HepG2 (cell line): ENCODE results near the gene NOTUM. TPM values are rescaled to one million over a fixed set of nuclear protein-coding genes. Genes with fewer than 3 reads are reported as not detected.

Experiments used
- ATAC-seq: fragments of 200-7000 bp; cut with Tn5 transposase; 3 replicates; pipeline ENCODE4 v1.9.1; 2020; ENCODE audit warnings: mild to moderate bottlenecking, moderate library complexity
- BruUV-seq: library from RNA; stranded (reverse); fragments of 400-500 nt; replicated peaks from 2 replicates; lab custom pipeline; 2021; lab: Mats Ljungman, UMichigan
- CTCF ChIA-PET: fragments of 300-600 bp; formaldehyde crosslinking; extraction: SDS; loops from one replicate; lab custom pipeline; 2021; ENCODE audit warnings: low total read pairs, inconsistent platforms, low intra/inter-chr PET ratio; lab: Yijun Ruan, JAX
- POLR2A ChIA-PET: fragments of 350-600 bp; sonication (Branson Sonifier 250); formaldehyde crosslinking; loops from one replicate; lab custom pipeline; 2020; ENCODE audit warnings: antibody characterized with exemption, inconsistent platforms; lab: Yijun Ruan, JAX
- DNase-seq: peaks from one replicate; pipeline ENCODE4 v3.0.0-alpha.2; 2015; ENCODE audit warnings: low spot score
- FAIRE-seq: peaks from 3 replicates; lab custom pipeline; 2011; peaks lifted over from hg19 to GRCh38; lab: Jason Lieb, UNC
- H2AFZ ChIP-seq: one replicate; pipeline ENCODE4 v1.6.1; 2011; ENCODE audit warnings: low read length, inconsistent platforms
- H3K27ac ChIP-seq: fragments of 300-600 bp; 3 replicates; pipeline ENCODE4 v1.8.0; 2011; ENCODE audit warnings: mixed run types, mild to moderate bottlenecking, mixed read lengths, low read length, inconsistent platforms; ENCODE audit not compliant: insufficient read depth; ENCODE audit errors: extremely low read length
- H3K27me3 ChIP-seq, 2 experiments: fragments of 200-600 bp in 1 of 2; 2 replicates in 1 of 2; 3 replicates in 1 of 2; pipeline versions ENCODE4 v1.6.0 to v1.8.0; 2011; ENCODE audit warnings: low read length in 2 of 2, mild to moderate bottlenecking in 2 of 2, moderate library complexity in 2 of 2, inconsistent platforms in 1 of 2; ENCODE audit not compliant: insufficient read depth in 2 of 2, control insufficient read depth in 1 of 2
- H3K36me3 ChIP-seq, 2 experiments: fragments of 200-600 bp in 1 of 2; replicated peaks in 1 of 2; 2 replicates in 1 of 2; 3 replicates in 1 of 2; pipeline versions ENCODE4 v1.5.1 to v1.8.0; 2011; ENCODE audit warnings: low read length in 2 of 2, inconsistent platforms in 1 of 2; ENCODE audit not compliant: insufficient read depth in 2 of 2, control insufficient read depth in 1 of 2
- H3K4me1 ChIP-seq: 2 replicates; pipeline ENCODE4 v1.5.1; 2012; ENCODE audit warnings: low read length, inconsistent platforms; ENCODE audit not compliant: insufficient read depth
- H3K4me2 ChIP-seq: 2 replicates; pipeline ENCODE4 v1.6.0; 2011; ENCODE audit warnings: low read depth, low read length, inconsistent platforms
- H3K4me3 ChIP-seq, 3 experiments: fragments of 200-600 bp in 1 of 3; sonication (generic), shearing (Covaris generic) in 1 of 3; replicated peaks in 1 of 3; 2 replicates each; pipeline ENCODE4 v1.5.1; 2011 to 2016; ENCODE audit warnings: low read length in 3 of 3, inconsistent platforms in 2 of 3, low read depth in 2 of 3, mild to moderate bottlenecking in 2 of 3, control low read depth in 1 of 3, mixed read lengths in 1 of 3; ENCODE audit not compliant: insufficient read depth in 1 of 3
- H3K79me2 ChIP-seq: one replicate; pipeline ENCODE4 v1.6.1; 2011; ENCODE audit warnings: low read length, inconsistent platforms; ENCODE audit not compliant: insufficient read depth
- H3K9ac ChIP-seq: 2 replicates; pipeline ENCODE4 v1.6.0; 2011; ENCODE audit warnings: mild to moderate bottlenecking, low read depth, low read length, inconsistent platforms; ENCODE audit not compliant: insufficient read depth
- H3K9me3 ChIP-seq: 2 replicates; pipeline ENCODE4 v1.5.1; 2012; ENCODE audit warnings: mild to moderate bottlenecking, low read length
- H4K20me1 ChIP-seq: 2 replicates; pipeline ENCODE4 v1.6.0; 2011; ENCODE audit warnings: inconsistent platforms, mild to moderate bottlenecking, low read length, moderate library complexity; ENCODE audit not compliant: insufficient read depth
- ARID2 ChIP-seq: sonication (generic); formaldehyde crosslinking; IDR thresholded peaks from 2 replicates; pipeline ENCODE4 v1.8.1; 2022; ENCODE audit warnings: mild to moderate bottlenecking, missing genetic modification reagents, borderline replicate concordance
- CHCHD3 ChIP-seq: sonication (generic); formaldehyde crosslinking; IDR thresholded peaks from 2 replicates; pipeline ENCODE4 v1.8.0; 2022; ENCODE audit warnings: mild to moderate bottlenecking, missing genetic modification reagents, moderate library complexity
- DNMT3B ChIP-seq: conservative IDR thresholded peaks from 2 replicates; pipeline ENCODE4 v1.6.1; 2016; ENCODE audit warnings: missing biosample characterization, control low read depth
- KDM2A ChIP-seq: sonication (generic); formaldehyde crosslinking; IDR thresholded peaks from 2 replicates; pipeline ENCODE4 v1.4.0; 2020; ENCODE audit warnings: low read depth, missing genetic modification reagents, borderline replicate concordance
- KDM3A ChIP-seq: IDR thresholded peaks from 2 replicates; pipeline ENCODE4 v1.6.1; 2018; ENCODE audit warnings: low read depth, missing compliant biosample characterization
- PCBP1 ChIP-seq: fragments of 200-400 bp; formaldehyde crosslinking; IDR thresholded peaks from 2 replicates; pipeline ENCODE4 v1.6.1; 2017; ENCODE audit warnings: mild to moderate bottlenecking, low read depth, low read length, borderline replicate concordance
- PHF21A ChIP-seq: sonication (generic); formaldehyde crosslinking; IDR thresholded peaks from 2 replicates; pipeline ENCODE4 v1.5.0; 2020; ENCODE audit warnings: mild to moderate bottlenecking, missing genetic modification reagents
- RNF2 ChIP-seq: fragments of 450-650 bp; conservative IDR thresholded peaks from 2 replicates; pipeline ENCODE4 v1.6.1; 2016; ENCODE audit warnings: low read depth
- STAG1 ChIP-seq: sonication (generic); formaldehyde crosslinking; IDR thresholded peaks from 2 replicates; pipeline ENCODE4 v1.4.0; 2020; ENCODE audit warnings: missing genetic modification reagents
- TAF15 ChIP-seq: fragments of 200-400 bp; formaldehyde crosslinking; IDR thresholded peaks from one replicate; pipeline ENCODE4 v1.6.1; 2018; ENCODE audit warnings: mild to moderate bottlenecking, low read depth, low read length; ENCODE audit not compliant: poor library complexity, severe bottlenecking
- ZNF672 ChIP-seq: sonication (generic); formaldehyde crosslinking; IDR thresholded peaks from 2 replicates; pipeline ENCODE4 v1.8.1; 2022; ENCODE audit warnings: missing genetic modification reagents
- WGBS: methylation state at CpG from one replicate; pipeline ENCODE4 v1.1.6; 2017; ENCODE audit warnings: low lambda C conversion rate; 5-methylcytosine and 5-hydroxymethylcytosine counted together
- in situ Hi-C: cut with HindIII; loops from 2 replicates; pipeline ENCODE4 v1.10.0; 2017; ENCODE audit warnings: low pct_unique_long_range_greater_than_20kb; ENCODE audit not compliant: extremely low pct_ligation_motif_present
- intact Hi-C: fragments of 100-400 bp; cut with micrococcal nuclease; formaldehyde crosslinking; loops from one replicate; pipeline ENCODE4 v1.10.0; 2022; ENCODE audit not compliant: unreplicated experiment
- polyA plus RNA-seq, 8 experiments: library from polyadenylated mRNA; depleted of rRNA in 3 of 8; stranded (reverse) in 7 of 8; unstranded in 1 of 8; fragments of >200 nt; fragmentation: Illumina TruSeq in 4 of 8; extraction: Trizol in 4 of 8; gene quantifications; 2 replicates each; pipeline versions ENCODE4 v1.2.1 to v1.2.3, GENCODE V29; 2011 to 2016; ENCODE audit warnings: low read depth in 4 of 8, missing spikeins in 1 of 8, mixed read lengths in 1 of 8; ENCODE audit not compliant: insufficient read depth in 1 of 8
- total RNA-seq, 5 experiments: library from RNA; depleted of rRNA; stranded (reverse); fragments of >200 nt; fragmentation: Illumina TruSeq; extraction: Trizol; gene quantifications; 2 replicates each; pipeline ENCODE4 v1.2.3, GENCODE V29; 2016; ENCODE audit warnings: low read depth in 1 of 5
- TF ChIP-seq, protein P1 (sequence below): sonication (generic); formaldehyde crosslinking; IDR thresholded peaks from 2 replicates; pipeline ENCODE4 v1.5.0; 2020; ENCODE audit warnings: mild to moderate bottlenecking, missing genetic modification reagents, moderate library complexity
- TF ChIP-seq, protein P2 (sequence below): sonication (generic); formaldehyde crosslinking; IDR thresholded peaks from 2 replicates; pipeline ENCODE4 v1.4.0; 2020; ENCODE audit warnings: missing genetic modification reagents
- TF ChIP-seq, protein P3 (sequence below): sonication (generic); formaldehyde crosslinking; IDR thresholded peaks from 2 replicates; pipeline ENCODE4 v1.5.0; 2020; ENCODE audit warnings: missing genetic modification reagents
- TF ChIP-seq, protein P4 (sequence below): sonication (generic); formaldehyde crosslinking; IDR thresholded peaks from 2 replicates; pipeline ENCODE4 v1.4.0; 2020; ENCODE audit warnings: mild to moderate bottlenecking, missing genetic modification reagents

NOTUM gene
- total and polyA plus RNA-seq, 2 of the 13 experiments (the other 11 are each of a cell fraction or from before 2014, with no cell fraction given) = 150 to 160 TPM

DNA sequence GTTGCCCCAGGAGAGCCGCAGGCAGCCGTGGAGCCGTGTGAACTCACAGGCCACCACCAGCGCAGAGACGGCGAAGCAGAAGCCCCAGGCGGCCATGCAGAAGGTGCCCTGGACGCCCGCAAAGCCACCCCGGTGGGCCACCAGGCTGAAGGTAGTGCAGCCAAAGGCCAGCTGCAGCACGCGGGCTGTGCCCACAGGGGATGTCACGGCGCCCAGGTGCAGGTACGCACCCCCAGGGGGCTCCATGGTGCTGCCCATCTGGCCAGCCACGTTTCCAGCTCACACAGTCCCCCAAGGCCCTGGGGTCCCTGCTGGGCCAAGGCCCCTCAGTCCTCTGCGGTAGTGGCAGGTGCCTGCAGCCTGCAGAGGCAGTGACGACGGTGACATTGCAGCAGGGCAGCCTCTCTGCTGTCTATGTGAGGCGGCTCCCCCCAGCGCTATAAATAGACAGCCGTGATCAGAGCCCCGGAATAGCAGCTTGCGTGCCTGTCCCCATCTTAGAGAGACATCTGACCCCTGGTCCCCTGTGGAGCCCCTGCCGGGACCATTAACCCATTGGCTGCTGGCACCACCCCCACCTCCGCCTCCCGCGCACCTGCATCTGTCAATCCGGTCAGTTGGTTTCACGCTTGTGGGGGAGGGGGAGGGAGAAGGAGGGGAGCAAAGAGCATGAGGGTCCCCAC is 19.4 kb downstream of the NOTUM start:
- FAIRE-seq (no peak), ATAC-seq (peak; percentile 33), DNase-seq (no peak)
- CTCF ChIA-PET = no interaction called here
- Histone ChIP-seq H3K4me3 (no peak overlapping the region; a peak in 1 of 6 replicates), H3K4me1 (peaks cover 65% of the 10 kb centered on the region), H3K27ac (no peak overlapping the region), H2AFZ (no peak overlapping the region), H4K20me1 (no peaks in the 10 kb centered on the region), H3K4me2 (peak overlapping the region; percentile 13; the same call in 1 of the 2 replicates), H3K9ac (no peak overlapping the region), H3K27me3 (peaks cover 16 to 33% of the 10 kb centered on the region in 2 experiments; a peak in 4 of 5 replicates), H3K36me3 (no peaks in the 10 kb centered on the region), H3K9me3 (no peaks in the 10 kb centered on the region), H3K79me2 (peaks cover 3% of the 10 kb centered on the region)
- BruUV-seq = no TSS peak
- intact Hi-C loops = no loop called here
- WGBS = 28% methylated on average over 16 of the region's 30 CpGs
- in situ Hi-C loops = no loop called here
- POLR2A ChIA-PET = interaction anchor here (1.6 to 7.9 kb wide), 2 partner anchors 12 to 14 kb away, joined by 5 to 58 read pairs; partner anchors contain the start of gene MAFG
- no peak for TF ChIP-seq KDM3A (CRISPR knock-in tag)
- TF ChIP-seq PCBP1 = peak; percentile 82; the same call in 1 of the 2 replicates
- no peak for TF ChIP-seq ARID2 (CRISPR knock-in tag)
- TF ChIP-seq, protein P1, sequence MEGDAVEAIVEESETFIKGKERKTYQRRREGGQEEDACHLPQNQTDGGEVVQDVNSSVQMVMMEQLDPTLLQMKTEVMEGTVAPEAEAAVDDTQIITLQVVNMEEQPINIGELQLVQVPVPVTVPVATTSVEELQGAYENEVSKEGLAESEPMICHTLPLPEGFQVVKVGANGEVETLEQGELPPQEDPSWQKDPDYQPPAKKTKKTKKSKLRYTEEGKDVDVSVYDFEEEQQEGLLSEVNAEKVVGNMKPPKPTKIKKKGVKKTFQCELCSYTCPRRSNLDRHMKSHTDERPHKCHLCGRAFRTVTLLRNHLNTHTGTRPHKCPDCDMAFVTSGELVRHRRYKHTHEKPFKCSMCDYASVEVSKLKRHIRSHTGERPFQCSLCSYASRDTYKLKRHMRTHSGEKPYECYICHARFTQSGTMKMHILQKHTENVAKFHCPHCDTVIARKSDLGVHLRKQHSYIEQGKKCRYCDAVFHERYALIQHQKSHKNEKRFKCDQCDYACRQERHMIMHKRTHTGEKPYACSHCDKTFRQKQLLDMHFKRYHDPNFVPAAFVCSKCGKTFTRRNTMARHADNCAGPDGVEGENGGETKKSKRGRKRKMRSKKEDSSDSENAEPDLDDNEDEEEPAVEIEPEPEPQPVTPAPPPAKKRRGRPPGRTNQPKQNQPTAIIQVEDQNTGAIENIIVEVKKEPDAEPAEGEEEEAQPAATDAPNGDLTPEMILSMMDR (CRISPR knock-in tag) = peak; percentile 26; the same call in 1 of the 2 replicates
- TF ChIP-seq, protein P2, sequence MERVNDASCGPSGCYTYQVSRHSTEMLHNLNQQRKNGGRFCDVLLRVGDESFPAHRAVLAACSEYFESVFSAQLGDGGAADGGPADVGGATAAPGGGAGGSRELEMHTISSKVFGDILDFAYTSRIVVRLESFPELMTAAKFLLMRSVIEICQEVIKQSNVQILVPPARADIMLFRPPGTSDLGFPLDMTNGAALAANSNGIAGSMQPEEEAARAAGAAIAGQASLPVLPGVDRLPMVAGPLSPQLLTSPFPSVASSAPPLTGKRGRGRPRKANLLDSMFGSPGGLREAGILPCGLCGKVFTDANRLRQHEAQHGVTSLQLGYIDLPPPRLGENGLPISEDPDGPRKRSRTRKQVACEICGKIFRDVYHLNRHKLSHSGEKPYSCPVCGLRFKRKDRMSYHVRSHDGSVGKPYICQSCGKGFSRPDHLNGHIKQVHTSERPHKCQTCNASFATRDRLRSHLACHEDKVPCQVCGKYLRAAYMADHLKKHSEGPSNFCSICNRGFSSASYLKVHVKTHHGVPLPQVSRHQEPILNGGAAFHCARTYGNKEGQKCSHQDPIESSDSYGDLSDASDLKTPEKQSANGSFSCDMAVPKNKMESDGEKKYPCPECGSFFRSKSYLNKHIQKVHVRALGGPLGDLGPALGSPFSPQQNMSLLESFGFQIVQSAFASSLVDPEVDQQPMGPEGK (CRISPR knock-in tag) = 0 out of 2 replicates have a peak, but pooled peaks have one; percentile 31
- no peak for TF ChIP-seq DNMT3B (CRISPR knock-in tag)
- no peak for TF ChIP-seq ZNF672 (CRISPR knock-in tag)
- TF ChIP-seq PHF21A (CRISPR knock-in tag) = 0 out of 2 replicates have a peak, but pooled peaks have one; percentile 16
- TF ChIP-seq, protein P3, sequence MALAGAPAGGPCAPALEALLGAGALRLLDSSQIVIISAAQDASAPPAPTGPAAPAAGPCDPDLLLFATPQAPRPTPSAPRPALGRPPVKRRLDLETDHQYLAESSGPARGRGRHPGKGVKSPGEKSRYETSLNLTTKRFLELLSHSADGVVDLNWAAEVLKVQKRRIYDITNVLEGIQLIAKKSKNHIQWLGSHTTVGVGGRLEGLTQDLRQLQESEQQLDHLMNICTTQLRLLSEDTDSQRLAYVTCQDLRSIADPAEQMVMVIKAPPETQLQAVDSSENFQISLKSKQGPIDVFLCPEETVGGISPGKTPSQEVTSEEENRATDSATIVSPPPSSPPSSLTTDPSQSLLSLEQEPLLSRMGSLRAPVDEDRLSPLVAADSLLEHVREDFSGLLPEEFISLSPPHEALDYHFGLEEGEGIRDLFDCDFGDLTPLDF (CRISPR knock-in tag) = no peak
- TF ChIP-seq KDM2A (CRISPR knock-in tag) = peak; percentile 22; the same call in 1 of the 2 replicates
- 0 out of 2 replicates have a peak, but pooled peaks have one; percentile 15 for TF ChIP-seq CHCHD3
- TF ChIP-seq, protein P4, sequence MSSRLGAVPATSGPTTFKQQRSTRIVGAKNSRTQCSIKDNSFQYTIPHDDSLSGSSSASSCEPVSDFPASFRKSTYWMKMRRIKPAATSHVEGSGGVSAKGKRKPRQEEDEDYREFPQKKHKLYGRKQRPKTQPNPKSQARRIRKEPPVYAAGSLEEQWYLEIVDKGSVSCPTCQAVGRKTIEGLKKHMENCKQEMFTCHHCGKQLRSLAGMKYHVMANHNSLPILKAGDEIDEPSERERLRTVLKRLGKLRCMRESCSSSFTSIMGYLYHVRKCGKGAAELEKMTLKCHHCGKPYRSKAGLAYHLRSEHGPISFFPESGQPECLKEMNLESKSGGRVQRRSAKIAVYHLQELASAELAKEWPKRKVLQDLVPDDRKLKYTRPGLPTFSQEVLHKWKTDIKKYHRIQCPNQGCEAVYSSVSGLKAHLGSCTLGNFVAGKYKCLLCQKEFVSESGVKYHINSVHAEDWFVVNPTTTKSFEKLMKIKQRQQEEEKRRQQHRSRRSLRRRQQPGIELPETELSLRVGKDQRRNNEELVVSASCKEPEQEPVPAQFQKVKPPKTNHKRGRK (CRISPR knock-in tag) = no peak
- TF ChIP-seq TAF15 = no peak
- peak; percentile 55 for TF ChIP-seq STAG1
- TF ChIP-seq RNF2 = no peak
